GM19099 (cell line): ENCODE results near the gene VCAN.

Experiments
- POLR2A ChIP-seq: IDR thresholded peaks from 3 replicates; pipeline ENCODE4 v1.6.1; 2011; ENCODE audit warnings: low read depth; ENCODE audit not compliant: insufficient read length; ENCODE audit errors: extremely low read depth

VCAN gene

GRCh38 chr5:83509540-83509939, 38.0 kb downstream of the VCAN start:
- no peak for TF ChIP-seq POLR2A

GRCh38 chr5:83510260-83510659, 38.7 kb downstream of the VCAN start:
- no peak for TF ChIP-seq POLR2A

- TF ChIP-seq POLR2A: no peak
Measured at GRCh38 chr5:83512061-83512745, 40.7 kb downstream of the VCAN start.

GRCh38 chr5:83513081-83513480, 41.5 kb downstream of the VCAN start:
- TF ChIP-seq POLR2A: no peak

- no peak for TF ChIP-seq POLR2A
Measured at GRCh38 chr5:83513491-83513890, 41.9 kb downstream of the VCAN start.

GRCh38 chr5:83516377-83516776, 44.8 kb downstream of the VCAN start:
- TF ChIP-seq POLR2A: no peak

GRCh38 chr5:83517072-83517687, 45.6 kb downstream of the VCAN start:
- TF ChIP-seq POLR2A: no peak

- no peak for TF ChIP-seq POLR2A
Measured at GRCh38 chr5:83517688-83518085, 46.1 kb downstream of the VCAN start.

- TF ChIP-seq POLR2A: no peak
Measured at GRCh38 chr5:83518319-83519061, 46.9 kb downstream of the VCAN start.

- no peak for TF ChIP-seq POLR2A
Measured at GRCh38 chr5:83522446-83522845, 50.9 kb downstream of the VCAN start.

- TF ChIP-seq POLR2A: no peak
Measured at GRCh38 chr5:83523929-83524328, 52.4 kb downstream of the VCAN start.

GRCh38 chr5:83524345-83524744, 52.8 kb downstream of the VCAN start:
- no peak for TF ChIP-seq POLR2A

- no peak for TF ChIP-seq POLR2A
Measured at GRCh38 chr5:83524991-83525390, 53.4 kb downstream of the VCAN start.

GRCh38 chr5:83526289-83526688, 54.7 kb downstream of the VCAN start:
- TF ChIP-seq POLR2A: no peak

GRCh38 chr5:83527221-83527620, 55.7 kb downstream of the VCAN start:
- no peak for TF ChIP-seq POLR2A
